Chondrocyte (in vitro differentiated cells): Measurements from ENCODE around the gene RETREG2. TPM values are rescaled to one million over a fixed set of nuclear protein-coding genes. Genes with fewer than 3 reads are reported as not detected.

ENCODE experiments used
- DNase-seq: peaks from one replicate; pipeline ENCODE4 v3.0.0; 2021; ENCODE audit warnings: mixed read lengths, low spot score
- H3K27ac Mint-ChIP-seq: one replicate; pipeline ENCODE4 v1.8.0; 2021; ENCODE audit warnings: mild to moderate bottlenecking, moderate library complexity, mixed read lengths; ENCODE audit not compliant: unreplicated experiment
- H3K27me3 Mint-ChIP-seq: 2 replicates; pipeline ENCODE4 v1.8.0; 2021; ENCODE audit warnings: low read depth, mixed read lengths
- H3K36me3 Mint-ChIP-seq: 2 replicates; pipeline ENCODE4 v1.8.0; 2021; ENCODE audit warnings: low read depth, mixed read lengths
- H3K4me1 Mint-ChIP-seq: 2 replicates; pipeline ENCODE4 v1.8.0; 2021; ENCODE audit warnings: low read depth, mild to moderate bottlenecking, mixed read lengths
- H3K4me3 Mint-ChIP-seq: one replicate; pipeline ENCODE4 v1.8.0; 2021; ENCODE audit warnings: mild to moderate bottlenecking, moderate library complexity, mixed read lengths; ENCODE audit not compliant: unreplicated experiment
- H3K9me3 Mint-ChIP-seq: 2 replicates; pipeline ENCODE4 v1.8.0; 2021; ENCODE audit warnings: low read depth, mixed read lengths
- CTCF ChIP-seq: fragments of 200-600 bp; sonication (generic); IDR thresholded peaks from 2 replicates; pipeline ENCODE4 v1.5.0; 2021; ENCODE audit warnings: antibody characterized with exemption, mild to moderate bottlenecking, moderate library complexity
- total RNA-seq: library from RNA; stranded (reverse); gene quantifications from 3 replicates; pipeline ENCODE4 v1.2.1, GENCODE V29; 2021

The RETREG2 gene
- total RNA-seq, 1 donor from 2014 or later, result 88.0 TPM

- Mint-ChIP-seq H3K27me3 (no peaks in the 10 kb centered on the region), H3K27ac (peak overlapping the region; percentile 45), H3K4me1 (peaks cover 14% of the 10 kb centered on the region), H3K36me3 (peaks cover 31% of the 10 kb centered on the region), H3K9me3 (no peaks in the 10 kb centered on the region), H3K4me3 (no peak overlapping the region)
- TF ChIP-seq CTCF, result no peak
- DNase-seq, result no peak
Measured at GRCh38 chr2:219182331-219183150, 4.5 kb downstream of the RETREG2 start.

GRCh38 chr2:219183151-219183772 is 5.2 kb downstream of the RETREG2 start:
- Mint-ChIP-seq H3K27me3 (no peaks in the 10 kb centered on the region), H3K36me3 (peaks cover 31% of the 10 kb centered on the region), H3K4me3 (no peak overlapping the region), H3K4me1 (peaks cover 12% of the 10 kb centered on the region), H3K9me3 (no peaks in the 10 kb centered on the region), H3K27ac (no peak overlapping the region)
- no peak for DNase-seq
- no peak for TF ChIP-seq CTCF

- no peaks in the 10 kb centered on the region for H3K9me3 Mint-ChIP-seq
- TF ChIP-seq CTCF, result no peak
- peaks cover 7% of the 10 kb centered on the region for H3K4me1 Mint-ChIP-seq
- H3K27me3 Mint-ChIP-seq, result no peaks in the 10 kb centered on the region
- H3K27ac Mint-ChIP-seq, result no peak overlapping the region
- DNase-seq, result no peak
- peaks cover 31% of the 10 kb centered on the region for H3K36me3 Mint-ChIP-seq
- H3K4me3 Mint-ChIP-seq, result no peak overlapping the region
Measured at GRCh38 chr2:219184121-219184520, 6.0 kb downstream of the RETREG2 start.

- no peak for DNase-seq
- Mint-ChIP-seq H3K36me3 (peaks cover 17% of the 10 kb centered on the region), H3K9me3 (no peaks in the 10 kb centered on the region), H3K4me1 (no peaks in the 10 kb centered on the region), H3K4me3 (no peak overlapping the region), H3K27ac (no peak overlapping the region), H3K27me3 (no peaks in the 10 kb centered on the region)
- no peak for TF ChIP-seq CTCF
Measured at GRCh38 chr2:219186754-219187456, 8.8 kb downstream of the RETREG2 start.

GRCh38 chr2:219197388-219197787 is 19.3 kb downstream of the RETREG2 start:
- Mint-ChIP-seq H3K4me3 (no peak overlapping the region), H3K4me1 (no peaks in the 10 kb centered on the region), H3K9me3 (no peaks in the 10 kb centered on the region), H3K27ac (no peak overlapping the region), H3K36me3 (no peaks in the 10 kb centered on the region), H3K27me3 (peaks cover 9% of the 10 kb centered on the region)
- TF ChIP-seq CTCF, result no peak
- DNase-seq, result no peak
